Neural progenitor cell (in vitro differentiated cells): ENCODE data around the gene NOB1. TPM values are rescaled to one million over a fixed set of nuclear protein-coding genes. Genes with fewer than 3 reads are reported as not detected.

Experiments
- DNase-seq: peaks from one replicate; pipeline ENCODE4 v3.0.0-alpha.2; 2016; ENCODE audit warnings: low spot score
- H2AFZ ChIP-seq: fragments of 200-600 bp; sonication (generic); replicated peaks from 2 replicates; pipeline ENCODE4 v1.6.1; 2016; ENCODE audit warnings: antibody characterized with exemption
- H3F3A ChIP-seq: fragments of 200-600 bp; sonication (generic); 2 replicates; pipeline ENCODE4 v1.6.1; 2016; ENCODE audit warnings: antibody characterized with exemption, low read depth
- H3K27ac ChIP-seq: fragments of 200-600 bp; sonication (generic); 2 replicates; pipeline ENCODE4 v1.5.1; 2016; ENCODE audit warnings: mild to moderate bottlenecking
- H3K27me3 ChIP-seq: fragments of 200-600 bp; sonication (generic); 2 replicates; pipeline ENCODE4 v1.6.1; 2016; ENCODE audit warnings: mild to moderate bottlenecking, moderate library complexity
- H3K36me3 ChIP-seq: fragments of 200-600 bp; sonication (generic); 2 replicates; pipeline ENCODE4 v1.5.1; 2016
- H3K4me1 ChIP-seq: fragments of 200-600 bp; sonication (generic); 2 replicates; pipeline ENCODE4 v1.6.1; 2016; ENCODE audit warnings: mixed run types
- H3K4me2 ChIP-seq: fragments of 200-600 bp; sonication (generic); 2 replicates; pipeline ENCODE4 v1.6.1; 2016
- H3K4me3 ChIP-seq: fragments of 200-600 bp; sonication (generic); 2 replicates; pipeline ENCODE4 v1.5.1; 2016
- H3K79me2 ChIP-seq: fragments of 200-600 bp; sonication (generic); 2 replicates; pipeline ENCODE4 v1.6.1; 2016; ENCODE audit warnings: low read depth
- H3K9ac ChIP-seq: fragments of 200-600 bp; sonication (generic); 2 replicates; pipeline ENCODE4 v1.6.1; 2016
- H3K9me3 ChIP-seq: fragments of 200-600 bp; sonication (generic); 2 replicates; pipeline ENCODE4 v1.5.1; 2016; ENCODE audit warnings: low read depth
- H4K20me1 ChIP-seq: fragments of 200-600 bp; sonication (generic); 2 replicates; pipeline ENCODE4 v1.6.1; 2016; ENCODE audit warnings: low read depth
- H3K27ac Mint-ChIP-seq: 3 replicates; pipeline ENCODE4 v1.8.0; 2021; ENCODE audit warnings: mixed read lengths
- H3K27me3 Mint-ChIP-seq: 2 replicates; pipeline ENCODE4 v1.8.0; 2022; ENCODE audit warnings: low read depth, mild to moderate bottlenecking, inconsistent platforms, moderate library complexity, mixed read lengths; ENCODE audit not compliant: insufficient read depth
- H3K36me3 Mint-ChIP-seq: 3 replicates; pipeline ENCODE4 v1.8.0; 2021; ENCODE audit warnings: mixed read lengths
- H3K4me1 Mint-ChIP-seq: 3 replicates; pipeline ENCODE4 v1.8.0; 2021; ENCODE audit warnings: mixed read lengths
- H3K4me3 Mint-ChIP-seq: 3 replicates; pipeline ENCODE4 v1.8.0; 2021; ENCODE audit warnings: mild to moderate bottlenecking, moderate library complexity, mixed read lengths
- H3K9me3 Mint-ChIP-seq: 3 replicates; pipeline ENCODE4 v1.8.0; 2020; ENCODE audit warnings: mixed read lengths
- EZH2 ChIP-seq: fragments of 200-600 bp; sonication (generic); IDR thresholded peaks from 2 replicates; pipeline ENCODE4 v1.6.1; 2017; ENCODE audit warnings: antibody characterized with exemption, mild to moderate bottlenecking, moderate library complexity
- EZH2phosphoT487 ChIP-seq: fragments of 200-600 bp; sonication (generic); IDR thresholded peaks from 2 replicates; pipeline ENCODE4 v1.6.1; 2017; ENCODE audit warnings: antibody characterized with exemption
- total RNA-seq: library from RNA; depleted of rRNA; stranded (reverse); fragments of >200 nt; gene quantifications from 2 replicates; pipeline ENCODE4 v1.2.3, GENCODE V29; 2015; ENCODE audit warnings: low replicate concordance
- TF ChIP-seq, protein P1 (sequence below): fragments of 200-600 bp; sonication (generic); IDR thresholded peaks from 2 replicates; pipeline ENCODE4 v1.5.1; 2017; ENCODE audit warnings: antibody characterized with exemption, mild to moderate bottlenecking

NOB1 gene
- total RNA-seq, 1 donor from 2014 or later: 30.3 TPM

- no peaks in the 10 kb centered on the region for H3K9me3 ChIP-seq
- TF ChIP-seq, protein P1, sequence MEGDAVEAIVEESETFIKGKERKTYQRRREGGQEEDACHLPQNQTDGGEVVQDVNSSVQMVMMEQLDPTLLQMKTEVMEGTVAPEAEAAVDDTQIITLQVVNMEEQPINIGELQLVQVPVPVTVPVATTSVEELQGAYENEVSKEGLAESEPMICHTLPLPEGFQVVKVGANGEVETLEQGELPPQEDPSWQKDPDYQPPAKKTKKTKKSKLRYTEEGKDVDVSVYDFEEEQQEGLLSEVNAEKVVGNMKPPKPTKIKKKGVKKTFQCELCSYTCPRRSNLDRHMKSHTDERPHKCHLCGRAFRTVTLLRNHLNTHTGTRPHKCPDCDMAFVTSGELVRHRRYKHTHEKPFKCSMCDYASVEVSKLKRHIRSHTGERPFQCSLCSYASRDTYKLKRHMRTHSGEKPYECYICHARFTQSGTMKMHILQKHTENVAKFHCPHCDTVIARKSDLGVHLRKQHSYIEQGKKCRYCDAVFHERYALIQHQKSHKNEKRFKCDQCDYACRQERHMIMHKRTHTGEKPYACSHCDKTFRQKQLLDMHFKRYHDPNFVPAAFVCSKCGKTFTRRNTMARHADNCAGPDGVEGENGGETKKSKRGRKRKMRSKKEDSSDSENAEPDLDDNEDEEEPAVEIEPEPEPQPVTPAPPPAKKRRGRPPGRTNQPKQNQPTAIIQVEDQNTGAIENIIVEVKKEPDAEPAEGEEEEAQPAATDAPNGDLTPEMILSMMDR: no peak
- no peak for TF ChIP-seq EZH2
- H3K27me3 ChIP-seq: no peaks in the 10 kb centered on the region
- no peak for DNase-seq
- Mint-ChIP-seq H3K27ac (no peak overlapping the region), H3K27me3 (peaks cover 2% of the 10 kb centered on the region), H3K36me3 (no peaks in the 10 kb centered on the region), H3K4me3 (no peak overlapping the region), H3K9me3 (no peaks in the 10 kb centered on the region), H3K4me1 (no peaks in the 10 kb centered on the region)
- no peaks in the 10 kb centered on the region for H3F3A ChIP-seq
- peaks cover 16% of the 10 kb centered on the region for H3K79me2 ChIP-seq
- no peaks in the 10 kb centered on the region for H4K20me1 ChIP-seq
- no peaks in the 10 kb centered on the region for H3K36me3 ChIP-seq
- no peak overlapping the region for H3K4me2 ChIP-seq
- H3K4me1 ChIP-seq: no peaks in the 10 kb centered on the region
- H2AFZ ChIP-seq: no peak overlapping the region
- no peak overlapping the region for H3K4me3 ChIP-seq
- H3K9ac ChIP-seq: no peak overlapping the region
- no peak overlapping the region for H3K27ac ChIP-seq
Observed at GRCh38 chr16:69781118-69781517, 26.4 kb upstream of the NOB1 start.

DNA sequence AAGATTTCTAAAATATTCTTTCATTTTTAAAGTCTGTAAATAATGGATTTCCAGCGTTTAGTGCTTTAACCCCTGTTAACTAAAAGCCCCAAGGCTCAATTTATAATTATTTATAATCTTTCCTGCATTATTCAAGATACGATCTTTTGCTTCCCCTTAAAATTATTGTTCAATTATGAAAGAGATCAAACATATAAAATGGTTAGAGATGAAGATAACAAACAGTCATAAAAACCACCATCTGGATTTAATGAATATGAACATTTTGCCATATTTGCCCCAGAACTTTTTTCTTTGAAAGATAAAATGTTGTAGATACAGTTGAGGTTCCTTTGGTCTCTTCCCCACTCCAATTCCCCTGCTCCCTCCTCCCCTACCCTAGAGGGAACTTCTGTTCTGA lies 25.0 kb upstream of the NOB1 start:
- Histone ChIP-seq H3K79me2 (peaks cover 29% of the 10 kb centered on the region), H3K9ac (no peak overlapping the region), H3K27ac (no peak overlapping the region), H2AFZ (no peak overlapping the region), H3F3A (no peaks in the 10 kb centered on the region), H3K36me3 (no peaks in the 10 kb centered on the region), H3K9me3 (no peaks in the 10 kb centered on the region), H4K20me1 (no peaks in the 10 kb centered on the region), H3K4me1 (no peaks in the 10 kb centered on the region), H3K4me3 (no peak overlapping the region), H3K27me3 (no peaks in the 10 kb centered on the region), H3K4me2 (no peak overlapping the region)
- DNase-seq: no peak
- no peak overlapping the region for H3K4me3 Mint-ChIP-seq
- TF ChIP-seq EZH2 (no peak), EZH2phosphoT487 (no peak)
- no peaks in the 10 kb centered on the region for H3K4me1 Mint-ChIP-seq
- no peak overlapping the region for H3K27ac Mint-ChIP-seq
- peaks cover 4% of the 10 kb centered on the region for H3K36me3 Mint-ChIP-seq
- peaks cover 2% of the 10 kb centered on the region for H3K27me3 Mint-ChIP-seq
- H3K9me3 Mint-ChIP-seq: no peaks in the 10 kb centered on the region

- Mint-ChIP-seq H3K36me3 (peaks cover 4% of the 10 kb centered on the region), H3K4me3 (no peak overlapping the region), H3K4me1 (peaks cover 20% of the 10 kb centered on the region), H3K27ac (no peak overlapping the region), H3K9me3 (no peaks in the 10 kb centered on the region), H3K27me3 (no peaks in the 10 kb centered on the region)
- Histone ChIP-seq H3K9me3 (no peaks in the 10 kb centered on the region), H3F3A (no peaks in the 10 kb centered on the region), H3K4me1 (peaks cover 4% of the 10 kb centered on the region), H3K27ac (no peak overlapping the region), H4K20me1 (peaks cover 3% of the 10 kb centered on the region), H3K79me2 (peaks cover 57% of the 10 kb centered on the region), H2AFZ (no peak overlapping the region), H3K4me3 (no peak overlapping the region), H3K9ac (no peak overlapping the region), H3K36me3 (no peaks in the 10 kb centered on the region), H3K27me3 (no peaks in the 10 kb centered on the region), H3K4me2 (no peak overlapping the region)
- DNase-seq: no peak
- TF ChIP-seq EZH2phosphoT487 (no peak), EZH2 (no peak)
- TF ChIP-seq, protein P1: no peak
Observed at GRCh38 chr16:69775563-69775962, 20.8 kb upstream of the NOB1 start.

GRCh38 chr16:69773260-69773947 lies 18.7 kb upstream of the NOB1 start:
- Histone ChIP-seq H4K20me1 (peaks cover 6% of the 10 kb centered on the region), H3K9me3 (no peaks in the 10 kb centered on the region), H3F3A (no peaks in the 10 kb centered on the region), H3K79me2 (peaks cover 75% of the 10 kb centered on the region), H3K4me2 (no peak overlapping the region), H3K4me3 (no peak overlapping the region), H3K27ac (no peak overlapping the region), H3K9ac (no peak overlapping the region), H2AFZ (no peak overlapping the region), H3K4me1 (peaks cover 4% of the 10 kb centered on the region), H3K36me3 (no peaks in the 10 kb centered on the region), H3K27me3 (no peaks in the 10 kb centered on the region)
- Mint-ChIP-seq H3K4me3 (no peak overlapping the region), H3K4me1 (peaks cover 20% of the 10 kb centered on the region), H3K27ac (peak overlapping the region; percentile 78), H3K27me3 (no peaks in the 10 kb centered on the region), H3K9me3 (no peaks in the 10 kb centered on the region), H3K36me3 (peaks cover 4% of the 10 kb centered on the region)
- TF ChIP-seq EZH2: no peak
- TF ChIP-seq, protein P1: no peak
- DNase-seq: no peak
